ENCODE measurements around the gene SRCAP.
"Not testable (repeated sequence)": the region's sequence is repeated elsewhere in the genome, so short reads cannot be mapped to it uniquely, and the experiment has no call there.

The SRCAP gene

GRCh38 chr16:30698139-30698815 lies 694 bp upstream of the SRCAP start:
- peak; percentile 99 for DNase-seq (ENCODE audit: low spot score)

- DNase-seq (ENCODE audit: low spot score), result no peak
Observed at GRCh38 chr16:30699615-30700099, 686 bp downstream of the SRCAP start.

GRCh38 chr16:30700491-30700890 lies 1.5 kb downstream of the SRCAP start:
- no peak for DNase-seq (ENCODE audit: low spot score)

GRCh38 chr16:30700971-30701370 lies 2.0 kb downstream of the SRCAP start:
- DNase-seq (ENCODE audit: low spot score), result no peak

GRCh38 chr16:30703071-30703470 lies 4.1 kb downstream of the SRCAP start:
- not testable (repeated sequence) for DNase-seq (ENCODE audit: low spot score)

GRCh38 chr16:30703971-30704370 lies 5.0 kb downstream of the SRCAP start:
- DNase-seq (ENCODE audit: low spot score), result no peak

- DNase-seq (ENCODE audit: low spot score), result no peak
Observed at GRCh38 chr16:30706046-30706445, 7.1 kb downstream of the SRCAP start.

- DNase-seq (ENCODE audit: low spot score), result no peak
Observed at GRCh38 chr16:30710971-30711370, 12.0 kb downstream of the SRCAP start.

- DNase-seq (ENCODE audit: low spot score), result no peak
Observed at GRCh38 chr16:30711712-30712111, 12.7 kb downstream of the SRCAP start.

GRCh38 chr16:30715750-30716445 lies 16.9 kb downstream of the SRCAP start:
- peak; percentile 35 for DNase-seq (ENCODE audit: low spot score)

GRCh38 chr16:30720086-30720485 lies 21.1 kb downstream of the SRCAP start:
- no peak for DNase-seq (ENCODE audit: low spot score)

- DNase-seq (ENCODE audit: low spot score), result no peak
Observed at GRCh38 chr16:30720694-30721093, 21.7 kb downstream of the SRCAP start.

- no peak for DNase-seq (ENCODE audit: low spot score)
Observed at GRCh38 chr16:30721167-30721566, 22.2 kb downstream of the SRCAP start.

- DNase-seq (ENCODE audit: low spot score), result no peak
Observed at GRCh38 chr16:30721606-30722005, 22.6 kb downstream of the SRCAP start.

GRCh38 chr16:30722443-30722842 lies 23.5 kb downstream of the SRCAP start:
- DNase-seq (ENCODE audit: low spot score), result no peak

- DNase-seq (ENCODE audit: low spot score), result no peak
Observed at GRCh38 chr16:30722916-30723315, 23.9 kb downstream of the SRCAP start.

- DNase-seq (ENCODE audit: low spot score), result no peak
Observed at GRCh38 chr16:30723725-30724355, 24.9 kb downstream of the SRCAP start.

- DNase-seq (ENCODE audit: low spot score), result no peak
Observed at GRCh38 chr16:30724641-30725417, 25.9 kb downstream of the SRCAP start.

GRCh38 chr16:30725418-30725792 lies 26.4 kb downstream of the SRCAP start:
- DNase-seq (ENCODE audit: low spot score), result no peak

GRCh38 chr16:30728321-30728720 lies 29.4 kb downstream of the SRCAP start:
- no peak for DNase-seq (ENCODE audit: low spot score)

- no peak for DNase-seq (ENCODE audit: low spot score)
Observed at GRCh38 chr16:30728899-30729672, 30.1 kb downstream of the SRCAP start.

GRCh38 chr16:30731411-30731810 lies 32.4 kb downstream of the SRCAP start:
- no peak for DNase-seq (ENCODE audit: low spot score)

Measured in CD4-positive, alpha-beta T cell treated with Interleukin-6 at 100 ng/mL for 8 hours (primary cell).